Activated T-helper 1 cell treated with anti-CD3 and anti-CD28 coated beads, Interleukin-12 subunit alpha, Interleukin-12 subunit beta, Interleukin-2, Interleukin-4 antibody, amounts not matched to agents 30 ng/mL and 10 ng/mL and 1 ng/mL, durations not matched to agents 14 hours and 24 hours and 36 hours (primary cell): ENCODE data around the gene AUNIP. TPM values are rescaled to one million over a fixed set of nuclear protein-coding genes. Genes with fewer than 3 reads are reported as not detected.

ENCODE experiments used
- DNase-seq: peaks from one replicate; pipeline ENCODE4 v3.0.0; 2021; ENCODE audit warnings: low spot score
- H3K27ac Mint-ChIP-seq: one replicate; pipeline ENCODE4 v1.8.0; 2021; ENCODE audit warnings: mild to moderate bottlenecking, mixed read lengths
- H3K27me3 Mint-ChIP-seq: one replicate; pipeline ENCODE4 v1.8.0; 2022; ENCODE audit warnings: mild to moderate bottlenecking, moderate library complexity, mixed read lengths; ENCODE audit not compliant: insufficient read depth
- H3K36me3 Mint-ChIP-seq: one replicate; pipeline ENCODE4 v1.8.0; 2021; ENCODE audit warnings: low read depth, mixed read lengths
- H3K4me1 Mint-ChIP-seq: one replicate; pipeline ENCODE4 v1.8.0; 2021; ENCODE audit warnings: low read depth, mixed read lengths
- H3K4me3 Mint-ChIP-seq: one replicate; pipeline ENCODE4 v1.8.0; 2021; ENCODE audit warnings: mild to moderate bottlenecking, moderate library complexity, mixed read lengths
- H3K9me3 Mint-ChIP-seq: one replicate; pipeline ENCODE4 v1.8.0; 2021; ENCODE audit warnings: mixed read lengths
- intact Hi-C: fragments of 100-400 bp; cut with micrococcal nuclease; formaldehyde crosslinking; loops from one replicate; pipeline ENCODE4 v1.15.1; 2024
- total RNA-seq: library from RNA; stranded (reverse); gene quantifications from 2 replicates; pipeline ENCODE4 v1.2.3, GENCODE V29; 2022

The AUNIP gene
- total RNA-seq, 1 donor from 2014 or later: 10.2 TPM

DNA sequence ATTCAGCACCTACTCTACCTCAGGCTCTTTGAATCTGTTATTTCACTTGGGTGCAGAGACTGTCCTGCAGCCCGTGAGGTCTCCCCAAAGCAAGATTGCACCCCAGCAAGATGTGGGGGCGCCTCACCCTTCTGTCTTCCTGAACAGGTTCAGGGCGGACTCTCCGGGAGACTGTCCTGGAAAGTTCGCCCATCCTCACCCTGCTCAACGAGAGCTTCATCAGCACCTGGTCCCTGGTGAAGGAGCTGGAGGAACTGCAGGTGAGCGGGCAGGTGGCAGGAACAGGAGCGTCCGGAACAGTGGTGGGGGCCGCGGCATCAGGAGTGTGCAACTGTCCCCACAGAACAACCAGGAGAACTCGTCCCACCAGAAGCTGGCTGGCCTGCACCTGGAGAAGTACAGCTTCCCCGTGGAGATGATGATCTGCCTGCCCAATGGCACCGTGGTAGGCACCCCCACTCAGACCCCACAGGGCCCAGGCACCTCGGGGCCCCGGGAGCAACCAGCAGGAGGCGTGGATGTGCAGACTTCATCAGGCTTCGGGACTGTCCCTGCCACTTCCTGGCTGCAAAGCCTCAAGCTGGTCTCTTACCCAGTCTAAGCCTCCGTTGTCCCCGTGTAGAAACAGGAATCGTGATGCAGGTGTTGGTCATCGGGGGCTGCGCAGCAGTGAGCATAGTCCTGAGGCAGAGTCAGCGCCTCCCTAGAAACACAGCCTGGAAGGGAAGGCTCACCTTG lies 45.4 kb downstream of the AUNIP start:
- H3K4me1 Mint-ChIP-seq: peaks cover 9% of the 10 kb centered on the region
- H3K27ac Mint-ChIP-seq: no peak overlapping the region
- H3K9me3 Mint-ChIP-seq: no peaks in the 10 kb centered on the region
- no peak overlapping the region for H3K4me3 Mint-ChIP-seq
- H3K27me3 Mint-ChIP-seq: no peaks in the 10 kb centered on the region
- intact Hi-C loops: no loop called here
- no peaks in the 10 kb centered on the region for H3K36me3 Mint-ChIP-seq
- DNase-seq: no peak

DNA sequence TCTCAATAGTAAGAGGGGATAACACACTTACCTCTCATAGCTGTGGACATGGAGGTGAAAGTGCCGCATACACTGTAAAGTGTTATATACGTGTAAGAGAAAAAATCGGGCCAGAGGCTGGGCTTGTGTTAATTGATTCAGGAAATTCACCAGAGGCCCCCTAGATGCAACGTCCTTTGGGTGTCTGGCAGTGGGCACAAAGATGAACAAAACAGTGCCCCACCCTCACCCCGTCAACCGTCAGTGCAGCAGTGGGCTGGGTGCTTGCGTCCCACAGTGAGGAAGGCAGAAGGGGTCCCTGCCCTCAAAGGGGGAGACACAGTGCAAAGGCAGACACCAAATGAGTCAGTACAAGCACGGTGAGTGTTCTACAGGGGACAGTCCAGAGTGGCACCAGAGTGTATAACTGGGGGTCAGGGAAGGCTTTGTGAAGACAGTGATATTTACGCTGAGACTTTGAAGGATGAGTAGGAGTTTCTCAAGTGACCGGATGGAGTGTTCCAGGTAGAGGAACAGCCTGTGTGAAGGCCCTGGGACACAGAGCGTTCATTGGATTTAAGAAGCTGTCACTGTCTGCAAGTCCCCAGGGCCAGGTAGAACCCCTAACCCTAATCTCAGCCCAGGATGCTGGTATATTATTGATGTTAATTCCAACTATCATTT lies 46.1 kb downstream of the AUNIP start:
- Mint-ChIP-seq H3K9me3 (no peaks in the 10 kb centered on the region), H3K27me3 (no peaks in the 10 kb centered on the region), H3K27ac (no peak overlapping the region), H3K36me3 (no peaks in the 10 kb centered on the region), H3K4me1 (peaks cover 2% of the 10 kb centered on the region), H3K4me3 (no peak overlapping the region)
- intact Hi-C loops: no loop called here
- no peak for DNase-seq

DNA sequence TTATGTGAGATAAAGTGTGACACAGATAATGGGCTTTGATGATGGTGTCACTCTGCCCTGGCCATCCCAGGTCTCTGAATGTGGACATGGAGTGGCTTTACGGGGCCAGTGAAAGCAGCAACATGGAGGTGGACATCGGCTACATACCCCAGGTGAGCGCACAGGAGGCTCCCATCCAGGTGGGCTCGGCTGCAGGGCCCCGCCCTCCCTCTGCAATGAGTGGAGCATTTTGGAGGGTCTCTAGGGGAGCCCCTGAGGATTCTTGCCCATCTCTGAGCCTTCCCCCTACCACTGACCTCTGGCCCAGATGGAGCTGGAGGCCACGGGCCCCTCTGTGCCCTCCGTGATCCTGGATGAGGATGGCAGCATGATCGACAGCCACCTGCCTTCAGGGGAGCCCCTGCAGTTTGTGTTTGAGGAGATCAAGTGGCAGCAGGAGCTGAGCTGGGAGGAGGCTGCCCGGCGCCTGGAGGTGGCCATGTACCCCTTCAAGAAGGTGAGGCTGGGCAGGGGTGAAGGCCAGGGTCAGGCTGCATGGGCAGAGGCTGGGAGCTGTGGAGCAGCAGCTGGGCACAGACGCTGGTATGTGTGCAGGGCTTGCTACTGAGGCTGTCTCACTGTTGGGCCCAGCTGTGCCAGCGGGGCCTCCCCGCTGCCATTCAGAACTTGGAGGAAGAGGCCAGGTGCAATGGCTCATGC lies 47.7 kb downstream of the AUNIP start:
- intact Hi-C loops: loop anchor here (1.0 kb wide), 1 partner anchor 307 kb away; no protein-coding TSS in a partner anchor
- Mint-ChIP-seq H3K36me3 (no peaks in the 10 kb centered on the region), H3K27me3 (no peaks in the 10 kb centered on the region), H3K9me3 (no peaks in the 10 kb centered on the region), H3K4me3 (no peak overlapping the region), H3K27ac (no peak overlapping the region), H3K4me1 (no peaks in the 10 kb centered on the region)
- DNase-seq: no peak

DNA sequence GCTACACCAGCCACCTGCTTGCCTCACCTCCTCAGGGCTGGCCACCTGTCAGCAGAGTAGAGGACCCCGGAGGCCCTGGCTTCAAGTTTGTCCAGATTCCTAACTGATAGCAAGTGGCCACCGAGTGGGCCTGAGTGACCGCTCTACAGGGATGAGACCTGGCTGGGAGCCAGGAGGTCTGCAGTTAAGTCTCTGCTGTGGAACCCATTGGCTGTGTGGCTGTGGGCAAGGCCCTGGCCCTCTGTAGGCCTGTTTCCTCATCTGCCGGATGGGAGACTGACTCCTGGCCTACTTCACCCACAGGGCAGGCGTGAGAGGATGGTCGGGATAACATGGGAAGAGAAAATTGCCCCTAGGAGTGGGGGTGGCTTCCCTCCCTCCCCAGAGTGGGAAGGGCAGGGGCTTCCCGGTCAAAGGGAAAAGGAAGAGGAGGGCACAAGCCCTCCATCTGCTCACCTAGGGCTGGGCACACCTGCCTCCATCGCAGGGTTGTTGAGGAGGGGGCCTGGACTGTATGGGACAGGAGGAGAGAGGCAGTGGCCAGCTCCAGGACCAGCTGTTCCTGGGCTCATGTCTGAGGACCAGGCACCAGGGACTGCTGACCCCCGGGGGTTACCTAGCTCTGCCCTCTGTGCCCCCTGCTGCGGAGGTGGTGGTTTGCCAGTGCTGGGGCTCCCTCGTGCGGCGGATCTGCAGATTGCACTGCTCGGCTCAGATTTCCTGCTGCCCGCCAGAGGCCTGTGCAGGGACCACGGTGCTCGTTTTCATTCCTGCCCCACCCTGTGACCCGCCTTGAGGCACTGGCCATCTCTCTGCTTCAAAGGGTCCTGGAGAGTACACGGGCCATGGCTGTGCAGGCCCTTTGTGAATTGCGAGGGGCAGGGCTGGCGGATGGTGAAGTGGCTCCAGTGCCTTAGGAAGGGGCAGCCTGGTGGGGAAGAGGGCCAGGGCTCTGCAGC lies 48.6 kb downstream of the AUNIP start:
- DNase-seq: peak; percentile 67
- H3K4me1 Mint-ChIP-seq: no peaks in the 10 kb centered on the region
- H3K36me3 Mint-ChIP-seq: no peaks in the 10 kb centered on the region
- H3K4me3 Mint-ChIP-seq: no peak overlapping the region
- no peaks in the 10 kb centered on the region for H3K9me3 Mint-ChIP-seq
- intact Hi-C loops: loop anchor here (1.0 kb wide), 2 partner anchors 290 to 306 kb away; no protein-coding TSS in a partner anchor
- peaks cover 6% of the 10 kb centered on the region for H3K27me3 Mint-ChIP-seq
- no peak overlapping the region for H3K27ac Mint-ChIP-seq

DNA sequence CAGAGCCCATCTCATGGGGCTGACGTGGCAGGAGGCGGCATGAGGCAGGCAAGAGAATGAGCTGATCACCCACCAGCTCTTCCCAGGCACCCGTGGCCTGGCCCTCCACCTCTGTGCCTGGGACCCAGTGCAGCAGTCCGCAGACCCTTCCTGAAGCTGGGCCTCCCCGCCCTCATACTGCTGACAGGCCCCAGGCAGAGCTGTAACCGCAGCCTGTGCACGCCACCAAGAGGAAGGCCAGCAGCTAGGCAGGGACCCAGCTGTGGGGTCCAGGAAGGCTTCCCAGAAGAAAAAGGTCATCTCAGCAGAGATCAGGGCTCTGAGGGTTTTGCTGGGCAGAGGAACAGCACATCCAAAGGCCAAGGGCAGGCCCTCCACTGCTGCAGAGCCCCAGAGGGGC lies 49.3 kb downstream of the AUNIP start:
- H3K36me3 Mint-ChIP-seq: no peaks in the 10 kb centered on the region
- H3K27me3 Mint-ChIP-seq: peaks cover 10% of the 10 kb centered on the region
- intact Hi-C loops: loop anchor here (1.0 kb wide), 1 partner anchor 290 kb away; no protein-coding TSS in a partner anchor
- H3K27ac Mint-ChIP-seq: no peak overlapping the region
- no peaks in the 10 kb centered on the region for H3K4me1 Mint-ChIP-seq
- H3K4me3 Mint-ChIP-seq: no peak overlapping the region
- H3K9me3 Mint-ChIP-seq: no peaks in the 10 kb centered on the region
- no peak for DNase-seq

DNA sequence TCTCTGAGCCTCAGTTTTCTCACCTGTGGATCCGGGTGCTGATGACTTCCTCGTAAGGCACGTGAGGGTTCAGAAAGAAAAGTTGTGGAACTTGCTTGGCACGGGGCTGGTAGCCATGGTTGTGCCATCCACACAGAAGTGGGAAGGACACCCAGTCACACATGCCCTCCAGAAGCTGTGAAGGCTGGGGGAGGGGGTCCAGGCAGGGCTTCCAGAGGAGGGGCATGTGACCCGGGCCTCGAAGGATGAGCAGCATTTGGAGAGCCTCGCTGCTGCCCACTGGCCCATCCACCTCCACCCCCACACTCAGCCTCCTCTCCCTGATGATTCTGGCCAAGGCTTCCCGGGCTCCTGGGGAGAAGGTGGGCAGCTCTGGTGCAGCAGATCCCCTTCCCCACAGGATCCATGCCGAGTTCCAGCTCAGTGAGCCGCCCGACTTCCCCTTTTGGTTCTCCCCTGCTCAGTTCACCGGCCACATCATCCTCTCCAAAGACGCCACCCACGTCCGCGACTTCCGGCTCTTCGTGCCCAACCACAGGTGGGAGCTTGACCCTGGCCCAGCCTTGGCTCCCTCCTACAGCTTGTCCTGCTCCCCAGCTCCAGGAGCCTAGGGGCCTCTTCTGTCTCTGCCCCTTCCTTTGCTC lies 49.9 kb downstream of the AUNIP start:
- Mint-ChIP-seq H3K36me3 (no peaks in the 10 kb centered on the region), H3K27ac (no peak overlapping the region), H3K9me3 (no peaks in the 10 kb centered on the region), H3K4me3 (no peak overlapping the region), H3K4me1 (no peaks in the 10 kb centered on the region), H3K27me3 (peaks cover 10% of the 10 kb centered on the region)
- intact Hi-C loops: no loop called here
- DNase-seq: no peak

DNA sequence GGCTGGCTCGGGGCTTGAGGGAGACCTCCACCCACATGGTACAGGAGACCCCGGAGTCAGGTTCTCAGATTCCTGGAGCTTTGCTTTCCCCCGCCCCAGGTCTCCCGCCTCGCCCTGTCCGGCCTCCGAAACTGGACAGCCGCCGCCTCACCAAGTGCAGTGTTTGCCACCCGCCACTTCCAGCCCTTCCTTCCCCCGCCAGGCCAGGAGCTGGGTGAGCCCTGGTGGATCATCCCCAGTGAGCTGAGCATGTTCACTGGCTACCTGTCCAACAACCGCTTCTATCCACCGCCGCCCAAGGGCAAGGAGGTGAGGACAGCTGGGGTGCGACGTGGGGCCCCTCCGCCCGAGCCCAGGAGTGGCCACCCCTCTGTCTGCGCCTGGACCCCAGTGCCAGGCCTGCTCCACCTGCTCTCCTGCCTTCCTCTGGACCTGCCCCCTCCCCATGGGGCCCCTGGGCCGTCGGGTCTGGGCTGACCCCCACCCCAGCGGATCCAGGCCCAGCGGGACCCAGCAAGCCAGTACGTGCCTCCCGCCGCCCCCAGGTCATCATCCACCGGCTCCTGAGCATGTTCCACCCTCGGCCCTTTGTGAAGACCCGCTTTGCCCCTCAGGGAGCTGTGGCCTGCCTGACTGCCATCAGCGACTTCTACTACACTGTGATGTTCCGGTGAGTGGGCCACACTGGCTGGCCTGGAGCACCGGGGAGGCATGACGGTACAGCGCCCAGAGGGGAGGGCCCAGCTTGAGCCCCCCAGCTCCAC lies 50.6 kb downstream of the AUNIP start:
- DNase-seq: no peak
- Mint-ChIP-seq H3K9me3 (no peaks in the 10 kb centered on the region), H3K27me3 (peaks cover 15% of the 10 kb centered on the region), H3K4me1 (no peaks in the 10 kb centered on the region), H3K36me3 (no peaks in the 10 kb centered on the region), H3K4me3 (no peak overlapping the region), H3K27ac (no peak overlapping the region)
- intact Hi-C loops: no loop called here

DNA sequence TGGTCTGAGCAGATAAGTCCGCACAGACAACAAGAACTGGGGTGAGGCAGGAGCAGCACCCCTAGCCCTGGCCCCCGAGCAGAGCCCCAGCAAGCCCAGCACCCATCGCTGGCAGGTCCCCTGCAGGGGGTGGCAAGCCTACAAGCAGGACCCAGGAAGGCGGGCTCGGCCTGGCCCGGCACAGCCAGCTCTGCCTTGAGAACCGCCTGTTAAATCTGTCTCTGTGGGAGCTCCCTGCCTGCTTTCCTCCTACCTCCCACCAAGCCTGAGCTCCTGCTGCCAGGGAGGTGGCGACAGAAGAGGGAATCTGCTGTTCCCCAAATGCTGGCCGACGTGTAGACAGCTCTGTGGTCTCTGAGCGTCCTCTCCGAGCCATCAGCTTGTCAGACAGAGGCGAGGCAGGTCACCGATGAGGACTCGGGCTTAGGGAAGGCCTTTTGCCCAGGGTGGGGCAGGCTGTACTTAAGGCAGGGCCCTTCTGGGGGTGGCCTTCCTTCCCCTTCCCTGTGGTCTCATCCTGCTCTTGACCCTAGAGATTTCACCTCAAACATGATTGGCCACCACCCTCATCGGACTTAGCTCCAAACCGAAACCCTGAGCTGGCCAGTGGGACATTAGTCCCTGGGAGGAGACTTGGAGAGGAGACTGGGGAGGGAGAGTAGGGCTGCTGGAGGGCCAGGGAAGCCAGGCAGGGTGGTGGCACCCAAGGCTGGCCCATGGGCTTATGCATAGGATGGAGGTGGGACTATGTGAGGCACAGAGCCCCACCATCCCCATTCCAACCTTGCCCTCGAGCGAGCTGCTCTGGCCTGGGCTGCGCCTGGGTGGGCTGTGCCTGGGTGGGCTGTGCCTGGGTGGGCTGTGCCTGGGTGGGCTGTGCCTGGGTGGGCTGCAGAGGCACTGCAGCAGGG lies 51.5 kb downstream of the AUNIP start:
- Mint-ChIP-seq H3K27me3 (peaks cover 15% of the 10 kb centered on the region), H3K36me3 (no peaks in the 10 kb centered on the region), H3K4me1 (peaks cover 4% of the 10 kb centered on the region), H3K4me3 (no peak overlapping the region), H3K9me3 (no peaks in the 10 kb centered on the region), H3K27ac (no peak overlapping the region)
- DNase-seq: no peak
- intact Hi-C loops: no loop called here

DNA sequence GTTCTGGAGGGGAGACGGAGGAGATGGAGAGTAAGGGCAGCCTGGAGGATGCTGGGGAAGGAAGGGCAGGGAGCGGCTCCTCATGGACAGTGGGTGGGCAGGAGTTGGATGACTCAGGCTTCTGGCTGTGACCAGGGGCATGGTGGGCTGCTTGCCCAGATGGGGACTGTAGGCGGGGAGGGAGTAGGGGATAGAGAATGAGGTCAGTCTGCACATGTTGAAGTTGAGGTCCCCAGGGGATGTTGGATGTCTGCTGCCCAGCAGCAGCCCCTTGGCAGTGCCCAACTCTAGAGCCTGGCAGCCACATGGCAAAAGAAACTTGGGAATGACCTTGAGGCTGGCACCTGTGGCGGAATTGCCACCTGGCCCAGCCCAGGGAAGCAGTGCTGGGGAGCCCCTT lies 52.8 kb downstream of the AUNIP start:
- no peak overlapping the region for H3K27ac Mint-ChIP-seq
- intact Hi-C loops: no loop called here
- peaks cover 20% of the 10 kb centered on the region for H3K27me3 Mint-ChIP-seq
- no peaks in the 10 kb centered on the region for H3K9me3 Mint-ChIP-seq
- no peak for DNase-seq
- H3K4me1 Mint-ChIP-seq: peaks cover 11% of the 10 kb centered on the region
- peaks cover 3% of the 10 kb centered on the region for H3K36me3 Mint-ChIP-seq
- no peak overlapping the region for H3K4me3 Mint-ChIP-seq

DNA sequence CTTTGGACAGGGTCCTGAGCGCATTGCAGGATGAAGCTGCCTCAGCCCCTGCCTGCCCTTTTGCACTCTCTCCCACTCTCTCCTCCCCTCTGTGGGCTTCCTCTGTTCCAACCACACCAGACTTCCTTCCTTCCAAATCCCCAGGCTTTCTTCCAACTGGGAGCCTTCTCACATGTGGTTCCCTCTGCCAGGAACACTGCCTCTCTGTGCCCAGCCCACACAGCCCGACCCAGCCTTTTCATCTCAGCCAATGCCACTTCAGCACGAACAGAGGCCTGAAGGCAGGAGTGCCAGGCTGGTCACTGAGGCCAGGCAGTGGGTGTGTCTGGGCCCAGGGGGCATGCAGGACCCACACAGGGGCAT lies 53.4 kb downstream of the AUNIP start:
- H3K27me3 Mint-ChIP-seq: peaks cover 24% of the 10 kb centered on the region
- H3K36me3 Mint-ChIP-seq: peaks cover 3% of the 10 kb centered on the region
- intact Hi-C loops: no loop called here
- no peaks in the 10 kb centered on the region for H3K9me3 Mint-ChIP-seq
- peaks cover 11% of the 10 kb centered on the region for H3K4me1 Mint-ChIP-seq
- no peak overlapping the region for H3K4me3 Mint-ChIP-seq
- no peak overlapping the region for H3K27ac Mint-ChIP-seq
- no peak for DNase-seq
